NCI-H446 treated with DMSO at 0.1 percent for 48 hours (cell line): ENCODE measurements around the gene MYOM3.

Experiments
- DNase-seq: peaks from one replicate; lab custom pipeline; 2025; lab: John Stamatoyannopoulos, UW

The MYOM3 gene

DNA sequence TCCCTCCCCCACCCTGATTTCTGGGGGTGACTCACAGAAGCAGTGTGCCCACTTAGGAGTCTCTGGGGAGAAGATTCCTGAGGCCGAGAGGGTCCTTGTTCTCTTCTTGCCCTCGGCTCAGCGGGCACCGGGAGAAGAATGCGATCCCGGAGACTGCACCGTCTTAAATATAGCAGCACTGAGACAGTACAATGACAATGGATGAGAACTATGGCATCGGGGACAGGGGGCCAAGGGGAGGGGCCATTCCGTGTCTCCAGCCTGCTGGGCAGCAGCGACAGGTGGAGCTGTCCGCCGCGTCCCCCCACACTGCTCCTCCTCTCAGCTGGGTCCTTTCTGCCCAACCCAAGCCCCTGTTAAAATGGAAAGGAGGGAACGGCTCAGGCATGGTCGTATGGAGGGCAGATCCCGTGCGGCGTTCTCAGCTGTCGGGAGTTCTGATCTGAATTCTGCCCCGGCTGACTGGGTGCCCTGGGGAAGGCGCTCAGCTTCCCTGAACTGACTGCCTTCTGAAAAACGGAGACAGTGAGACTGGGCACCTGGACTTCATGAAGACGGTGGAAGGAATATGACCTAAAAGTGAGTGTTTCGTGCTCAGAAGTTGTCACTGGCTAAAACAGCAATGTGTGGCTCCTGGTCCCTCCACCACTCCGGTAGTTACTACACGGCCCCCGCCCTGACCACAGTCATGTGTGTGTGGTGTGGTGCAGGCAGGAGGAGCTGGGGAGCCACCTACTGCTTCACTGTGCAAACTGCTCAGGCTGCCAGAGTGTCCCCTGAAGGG lies at the start of gene MYOM3:
TSS of gene MYOM3 (minus strand) at position 140 of the 784 bp plus-strand sequence. CDS start 3,499 bp downstream, outside the sequence.
- DNase-seq = no peak

- no peak for DNase-seq
Observed at GRCh38 chr1:24161270-24161669, 49.3 kb upstream of the MYOM3 start.

- no peak for DNase-seq
Observed at GRCh38 chr1:24159366-24159765, 47.4 kb upstream of the MYOM3 start.

GRCh38 chr1:24157918-24158481 lies 46.1 kb upstream of the MYOM3 start:
- DNase-seq = no peak

DNA sequence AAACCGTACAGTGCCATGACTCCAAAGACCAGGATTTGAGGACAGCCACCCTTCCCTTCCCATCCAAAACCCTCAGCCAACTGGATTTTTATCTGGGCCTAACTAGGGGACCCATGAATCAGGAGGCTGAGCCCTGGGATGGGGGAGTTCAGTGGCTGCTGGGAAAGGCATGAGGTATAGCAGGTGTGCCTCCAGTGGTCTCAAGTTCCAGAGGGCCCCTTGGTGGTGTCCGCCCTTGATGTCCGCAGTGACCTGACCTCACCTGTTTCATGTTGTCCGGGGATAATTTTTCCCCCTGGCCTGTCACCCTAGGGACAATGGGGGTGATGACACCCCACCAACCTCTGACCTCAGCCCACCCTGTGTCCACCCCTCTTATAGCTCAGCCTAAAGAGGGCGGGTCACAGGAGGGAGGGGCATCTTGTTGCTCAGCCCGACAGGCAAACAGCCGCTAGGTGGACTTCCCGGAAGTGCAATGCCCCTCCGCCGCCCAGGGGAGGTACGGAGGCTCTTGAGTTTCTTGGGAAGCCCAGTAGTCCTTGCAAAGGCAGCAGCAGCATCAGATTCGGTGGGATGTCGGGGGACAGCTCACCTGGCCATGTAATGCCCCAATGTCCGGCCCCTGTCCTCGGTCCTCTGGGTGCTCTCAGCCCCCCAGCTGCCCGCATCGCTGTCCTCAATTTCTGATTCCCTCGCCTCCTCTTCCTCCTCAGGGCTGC lies 44.8 kb upstream of the MYOM3 start:
- no peak for DNase-seq

DNA sequence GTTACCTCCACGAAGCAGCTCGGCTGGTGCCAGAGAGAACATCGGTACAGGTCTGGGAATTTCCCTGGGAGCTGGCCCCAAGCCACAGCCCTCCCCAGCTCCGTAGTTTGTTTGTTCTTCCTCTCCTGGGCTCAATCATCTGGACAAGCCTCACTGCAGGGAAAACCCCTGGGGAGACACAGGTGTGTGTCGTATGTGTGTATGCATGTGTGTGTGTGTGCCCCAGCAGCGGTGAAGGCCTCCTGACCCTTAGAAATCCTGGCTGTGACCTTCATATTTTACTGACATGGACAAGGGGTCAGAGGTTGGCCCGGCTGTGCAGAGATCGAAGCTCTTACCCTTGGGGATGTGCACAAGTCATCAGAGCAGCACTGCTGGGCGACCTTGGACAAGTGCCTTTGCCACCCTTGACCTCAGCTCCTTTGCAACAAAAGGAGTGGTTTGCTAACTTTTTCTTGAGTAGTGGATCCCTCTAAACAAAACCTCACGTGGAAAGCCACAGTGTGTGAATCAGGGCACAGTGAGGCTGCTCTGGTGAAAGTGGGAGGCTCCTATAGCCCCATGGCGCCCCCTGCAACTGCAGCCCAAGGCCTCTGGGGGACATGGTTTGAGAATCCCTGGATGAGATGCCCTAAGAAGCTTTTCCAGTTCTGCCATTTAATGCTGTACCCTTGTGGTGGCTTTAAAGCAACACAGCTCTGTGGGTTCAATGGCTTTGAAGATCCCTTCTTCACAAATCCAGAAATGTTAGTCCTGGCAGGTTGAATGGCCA lies 43.3 kb upstream of the MYOM3 start:
- DNase-seq = no peak

DNA sequence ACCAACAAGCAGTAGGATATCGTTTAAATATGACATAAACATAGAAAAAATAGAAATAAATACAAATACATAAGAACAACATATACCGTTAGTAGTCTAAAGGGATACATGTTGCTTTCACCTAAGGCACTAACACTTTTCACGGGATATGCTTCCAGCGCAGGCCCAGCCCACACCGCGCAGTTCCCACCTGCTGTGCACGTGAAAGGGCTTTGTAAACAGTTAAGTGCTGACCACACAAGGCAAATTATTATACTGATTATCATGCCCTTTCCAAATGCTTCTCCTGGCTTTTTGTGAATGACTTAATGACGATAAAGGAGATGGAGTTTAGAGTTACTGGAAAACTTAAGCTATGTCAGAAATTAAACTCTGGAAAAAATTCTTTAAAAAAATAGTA lies 42.3 kb upstream of the MYOM3 start:
- no peak for DNase-seq

DNA sequence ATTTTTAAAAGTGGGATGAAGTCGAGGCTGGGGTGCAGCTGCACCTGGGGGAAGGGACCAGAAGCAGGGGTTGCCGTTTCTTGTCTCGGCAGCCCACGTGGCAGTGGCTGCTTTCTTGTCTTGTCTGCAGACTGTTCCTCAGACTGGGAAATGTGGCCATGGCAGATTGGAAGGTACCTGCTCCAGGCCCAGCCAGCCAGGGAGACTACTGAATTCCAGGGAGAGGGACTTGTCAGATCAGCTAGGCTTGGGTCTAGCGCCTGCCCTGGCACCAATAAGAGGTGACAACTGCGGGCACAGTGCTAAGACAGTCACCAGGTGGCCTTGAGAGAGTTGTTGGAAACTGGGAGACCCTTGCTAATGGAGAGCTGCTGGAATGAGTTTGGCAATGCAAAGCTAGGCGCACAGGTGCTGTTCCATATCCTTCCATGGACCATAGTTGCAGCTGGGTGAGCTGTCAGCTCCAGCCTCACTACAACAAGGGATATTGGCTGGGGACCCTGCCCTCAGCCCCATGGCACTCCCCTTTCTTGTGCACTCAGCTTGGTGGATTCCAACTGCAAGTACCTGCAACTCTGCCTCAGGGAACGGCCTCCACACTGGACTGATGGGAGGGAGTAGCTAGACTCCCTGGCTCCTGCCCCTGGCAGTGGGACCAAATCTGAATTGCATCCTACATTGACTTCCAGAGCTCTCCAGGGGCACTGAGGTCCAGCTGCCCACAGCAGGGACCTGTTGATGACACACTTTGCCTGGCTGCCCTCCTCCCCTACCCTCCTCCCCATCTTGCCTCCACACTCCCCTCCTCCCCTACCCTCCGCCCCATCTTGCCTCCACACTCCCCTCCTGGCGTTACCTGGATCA lies 40.9 kb upstream of the MYOM3 start:
- DNase-seq = no peak

GRCh38 chr1:24151175-24151533 lies 39.2 kb upstream of the MYOM3 start:
- DNase-seq = no peak

DNA sequence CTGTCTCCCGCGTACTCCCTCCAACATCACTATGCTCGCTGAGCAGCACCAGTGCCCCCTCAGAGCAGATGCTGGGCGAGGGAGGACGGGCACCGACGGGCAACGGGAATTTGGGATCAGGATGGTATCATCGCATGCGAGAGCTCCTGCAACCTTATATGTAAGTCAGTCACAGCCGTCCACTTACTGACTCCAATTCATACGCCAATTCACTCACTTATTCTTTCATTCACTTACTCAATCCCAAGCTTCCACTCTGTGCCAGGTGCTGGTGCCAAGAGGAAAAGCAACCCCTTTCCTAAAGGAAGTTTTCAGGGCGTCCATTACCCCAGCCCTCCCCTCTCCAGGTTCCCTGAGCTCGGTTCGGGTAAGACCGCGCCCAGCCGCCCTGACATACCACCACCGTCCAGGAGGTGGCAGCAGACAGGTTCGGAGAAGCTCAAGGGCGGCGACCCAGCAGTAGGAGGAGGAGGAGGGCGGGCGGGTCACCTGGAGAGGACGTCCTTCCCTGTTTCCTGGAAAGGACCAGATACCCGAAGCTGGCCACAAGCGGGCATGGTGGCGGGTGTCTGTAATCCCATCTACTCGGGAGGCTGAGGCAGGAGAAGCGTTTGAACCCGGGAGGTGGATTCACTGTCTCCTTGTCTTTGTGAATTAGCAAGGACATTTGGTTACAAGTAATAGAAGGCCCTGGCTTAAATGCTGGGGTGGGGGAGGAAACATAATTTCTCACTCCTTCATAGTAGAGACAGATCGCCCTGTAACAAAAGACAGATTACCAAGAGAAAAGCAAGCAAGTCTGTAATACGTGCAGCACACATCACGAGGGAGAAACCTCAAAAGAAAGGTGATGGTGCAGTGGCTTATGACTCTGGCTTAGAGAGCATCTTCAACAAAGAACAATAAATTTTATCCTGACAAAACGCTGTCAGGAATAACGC lies 38.6 kb upstream of the MYOM3 start:
- peak; percentile 3 for DNase-seq

DNA sequence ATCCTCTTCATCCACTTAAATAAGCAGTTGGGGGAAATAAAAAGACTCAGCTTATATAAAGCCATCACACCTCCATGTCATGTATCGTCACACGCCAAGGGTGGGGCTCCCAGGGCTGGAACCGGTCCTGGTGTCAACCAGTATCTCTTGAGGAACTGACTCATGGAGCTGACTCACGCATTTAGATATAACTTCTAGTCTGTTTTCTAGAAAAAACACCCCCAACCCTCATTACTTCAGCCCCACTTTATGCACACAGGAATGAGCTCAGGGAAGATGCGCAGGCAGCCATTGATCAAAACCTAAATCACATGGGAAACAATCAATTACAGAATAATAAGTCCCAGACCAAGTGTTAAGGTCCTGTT lies 37.9 kb upstream of the MYOM3 start:
- no peak for DNase-seq

GRCh38 chr1:24147816-24148215 lies 35.9 kb upstream of the MYOM3 start:
- DNase-seq = no peak

DNA sequence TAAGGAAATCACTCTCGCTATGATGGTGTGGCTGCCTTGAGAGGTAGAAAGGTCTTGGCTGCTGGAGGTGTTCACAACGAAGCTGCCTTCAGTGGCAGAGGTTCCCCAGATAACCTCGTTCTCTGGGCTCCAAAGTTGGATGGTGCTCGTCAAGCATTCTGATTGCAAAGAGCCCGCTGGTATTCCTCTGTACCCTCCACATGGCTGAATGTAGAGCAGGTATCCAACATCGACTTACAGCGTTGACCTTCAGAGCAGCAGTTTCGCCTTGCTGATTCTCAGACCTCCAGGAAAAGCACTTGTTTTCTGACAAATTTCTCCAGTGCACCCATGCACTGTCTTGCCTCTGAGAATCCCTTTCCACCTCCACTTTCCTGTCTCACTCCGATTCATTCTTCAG lies 35.3 kb upstream of the MYOM3 start:
- DNase-seq = no peak

DNA sequence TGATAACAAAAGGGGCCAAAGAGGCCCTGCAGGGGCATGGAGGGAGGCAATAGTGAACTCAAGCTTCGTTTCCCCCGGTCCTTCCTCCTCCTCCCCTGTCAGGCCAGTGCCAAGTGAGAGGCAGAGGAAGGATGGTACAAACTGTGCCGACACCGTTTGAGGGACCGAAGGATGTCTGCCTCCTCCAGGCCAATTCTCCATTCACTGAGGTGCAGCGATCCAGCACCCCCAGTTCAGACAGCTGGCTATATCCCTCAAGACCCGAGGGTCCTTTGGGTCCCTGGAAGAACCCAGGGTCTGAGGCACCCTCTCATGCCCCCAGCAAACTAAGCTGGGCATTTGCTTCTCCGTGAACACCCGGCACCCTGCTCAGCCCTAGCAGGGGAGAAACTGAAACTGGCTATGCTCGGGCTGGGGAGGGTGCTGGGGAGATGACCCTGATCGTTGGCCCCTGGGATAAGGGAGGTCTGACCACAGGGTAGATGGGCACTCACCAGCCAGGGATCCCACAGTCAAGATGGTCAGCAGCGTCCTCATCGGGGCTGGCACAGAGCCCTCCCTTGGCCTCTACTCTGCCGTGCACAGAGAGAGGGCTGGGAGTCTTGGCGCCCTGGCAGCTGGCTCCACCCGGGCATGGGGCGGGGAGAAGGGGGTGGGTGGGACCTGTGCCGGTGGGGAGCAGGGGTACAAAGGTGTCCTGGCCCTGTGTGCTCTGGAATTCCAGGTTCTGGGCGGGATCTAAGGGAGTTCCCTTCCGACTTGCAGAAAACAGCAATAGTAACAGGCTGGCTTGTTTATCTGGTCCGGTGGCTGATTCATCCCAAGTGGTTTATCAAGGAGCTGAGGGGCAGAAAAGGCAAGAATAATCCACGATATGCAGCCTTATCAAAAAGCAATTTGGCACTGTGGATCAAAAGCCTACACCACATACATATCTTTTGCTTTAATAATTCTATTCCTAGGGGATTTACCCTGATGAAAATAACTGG lies 30.9 kb upstream of the MYOM3 start, which contains the start of gene IL22RA1:
TSS of gene IL22RA1 (minus strand) at position 595 of the 989 bp plus-strand sequence. CDS start at position 537, 58 bp downstream.
- no peak for DNase-seq

DNA sequence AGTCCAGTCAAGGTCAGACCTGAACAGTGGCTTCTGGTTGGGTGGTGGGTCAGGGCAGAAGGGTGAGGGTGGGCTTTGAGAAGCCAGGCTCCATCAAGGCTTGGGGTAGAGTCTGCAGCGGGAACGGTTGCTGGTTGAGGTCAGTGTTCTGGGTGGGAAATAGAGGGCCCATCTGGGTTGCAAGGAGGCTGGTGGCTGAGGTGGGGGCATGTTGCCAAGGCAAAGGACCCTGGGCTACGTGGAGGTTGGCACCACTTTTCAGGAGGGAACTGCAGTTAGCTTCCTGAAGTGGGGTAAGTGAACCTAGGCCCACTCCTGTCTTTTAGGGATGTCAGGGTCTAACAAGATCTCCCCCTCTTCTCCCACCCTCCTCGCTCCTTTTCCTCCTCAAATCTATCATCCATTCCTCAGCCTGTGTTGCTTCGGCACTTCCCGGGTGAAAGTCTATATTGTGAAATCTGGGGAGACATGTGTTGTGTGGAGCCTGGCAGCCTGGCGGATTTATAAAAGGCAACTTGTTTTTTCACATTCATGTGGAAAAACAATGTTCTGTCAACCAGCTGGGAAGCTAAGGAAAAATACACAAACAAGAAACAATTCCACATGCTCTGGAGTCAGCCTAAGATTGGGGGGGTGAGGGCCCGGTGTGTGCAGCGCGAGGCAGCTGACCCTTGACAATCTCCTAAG lies 29.5 kb upstream of the MYOM3 start:
- DNase-seq = no peak

DNA sequence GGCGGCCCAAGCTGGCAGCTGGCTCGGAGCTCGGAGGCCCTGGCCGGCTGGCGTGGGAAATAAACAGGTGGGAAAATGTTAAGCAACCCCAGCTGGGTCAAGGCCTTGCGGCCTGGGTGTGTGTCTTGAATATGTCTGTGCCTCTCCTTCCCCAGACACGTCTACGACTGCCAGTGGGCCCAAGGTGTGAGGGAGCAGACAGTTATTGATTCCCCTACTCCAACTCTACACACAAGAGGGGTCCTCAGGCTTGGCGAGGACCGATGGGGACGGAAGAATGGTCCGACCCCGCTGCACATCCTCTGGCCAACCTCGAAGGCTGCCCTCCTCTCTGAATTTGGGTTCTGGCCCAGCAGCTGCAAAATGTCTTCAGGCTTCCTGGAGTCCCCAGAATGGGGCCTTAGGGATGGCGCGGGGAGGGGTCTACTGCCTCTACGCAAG lies 28.8 kb upstream of the MYOM3 start:
- no peak for DNase-seq

DNA sequence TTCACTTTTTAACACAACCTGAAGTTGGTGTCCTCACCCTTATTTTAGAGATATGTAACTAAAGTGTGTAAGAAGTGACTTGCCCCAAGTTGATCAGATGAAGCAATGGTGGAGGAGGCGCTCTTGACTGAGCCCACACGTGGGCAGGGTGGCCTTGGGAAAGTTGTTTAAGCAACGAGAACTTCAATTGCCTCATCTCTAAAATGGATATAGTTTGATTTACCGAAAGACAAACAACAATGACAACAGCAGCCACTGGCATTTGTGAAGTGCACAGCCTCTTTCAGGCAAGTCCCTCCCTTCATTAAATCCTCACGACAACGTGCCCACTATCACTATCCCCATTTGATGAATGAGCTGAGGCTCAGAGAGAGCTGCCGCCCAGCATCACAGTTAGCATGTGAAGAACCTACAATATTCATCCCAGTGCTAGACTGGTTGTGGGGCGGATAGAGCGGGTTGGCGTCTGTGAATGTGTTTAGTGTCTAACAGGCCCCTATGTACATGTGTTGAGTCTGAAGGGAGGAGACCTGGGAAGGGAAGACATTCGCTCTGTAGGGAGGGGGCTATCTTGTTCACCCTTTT lies 28.0 kb upstream of the MYOM3 start:
- no peak for DNase-seq

GRCh38 chr1:24139222-24139489 lies 27.2 kb upstream of the MYOM3 start:
- DNase-seq = no peak
